NCI-H226 (cell line): ENCODE results near the gene CD19.

Source experiments
- DNase-seq: peaks from one replicate; pipeline ENCODE4 v3.0.0-alpha.2; 2015

Gene CD19

DNA sequence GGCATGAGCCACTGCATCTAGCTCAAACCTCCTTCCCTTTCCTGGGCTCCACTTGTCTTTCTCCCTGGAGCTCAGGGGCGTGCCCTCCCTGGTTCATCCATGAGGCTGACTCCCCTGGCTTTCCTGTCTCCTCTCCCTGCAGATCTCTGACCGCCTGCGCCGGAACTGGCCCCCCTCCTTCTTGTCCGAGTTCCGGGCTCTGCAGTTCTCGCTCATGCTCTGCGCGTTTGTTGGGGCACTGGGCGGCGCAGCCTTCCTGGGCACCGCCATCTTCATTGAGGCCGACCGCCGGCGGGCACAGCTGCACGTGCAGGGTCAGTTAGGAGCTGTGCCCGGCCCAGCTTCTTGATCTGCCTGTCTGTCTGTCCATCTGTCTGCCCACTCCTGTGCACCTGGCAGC is 51.9 kb downstream of the CD19 start:
- no peak for DNase-seq

DNA sequence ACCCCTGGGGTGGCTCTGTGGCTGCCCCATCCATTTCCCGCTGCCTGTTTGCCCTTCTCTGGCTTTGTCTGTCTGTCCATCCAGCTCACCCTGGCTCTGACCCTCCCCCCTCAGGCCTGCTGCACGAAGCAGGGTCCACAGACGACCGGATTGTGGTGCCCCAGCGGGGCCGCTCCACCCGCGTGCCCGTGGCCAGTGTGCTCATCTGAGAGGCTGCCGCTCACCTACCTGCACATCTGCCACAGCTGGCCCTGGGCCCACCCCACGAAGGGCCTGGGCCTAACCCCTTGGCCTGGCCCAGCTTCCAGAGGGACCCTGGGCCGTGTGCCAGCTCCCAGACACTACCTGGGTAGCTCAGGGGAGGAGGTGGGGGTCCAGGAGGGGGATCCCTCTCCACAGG is 52.3 kb downstream of the CD19 start:
- no peak for DNase-seq

DNA sequence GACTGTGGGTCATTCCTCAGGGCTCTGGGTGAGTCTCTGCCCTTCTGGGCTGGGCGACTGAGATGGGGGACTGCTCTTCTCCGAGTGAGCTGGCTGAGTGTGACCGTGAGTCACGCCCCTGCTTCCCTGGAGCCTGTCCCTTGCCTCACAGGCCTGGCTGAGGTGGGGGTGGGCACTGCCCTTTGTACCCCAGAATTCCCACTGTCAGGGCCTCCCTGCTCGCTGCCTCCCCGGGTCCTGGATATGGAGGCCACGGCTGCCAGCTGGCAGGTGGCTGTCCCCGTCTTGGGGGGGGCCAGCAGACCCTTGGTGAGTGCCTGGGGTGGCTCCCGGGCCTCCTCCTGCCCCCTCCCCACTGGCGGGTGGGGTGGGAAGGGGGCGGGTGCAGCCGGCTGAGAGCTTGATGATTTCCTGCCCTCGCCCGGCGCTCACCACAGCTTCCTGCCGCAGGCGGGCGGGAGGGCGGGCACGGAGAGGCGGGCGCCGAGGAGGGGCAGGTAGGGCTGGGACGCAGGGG is 52.9 kb downstream of the CD19 start, which contains the start of gene LAT:
TSS of gene LAT (plus strand) at position 434 of the 517 bp plus-strand sequence. CDS start 366 bp downstream, outside the sequence.
- no peak for DNase-seq

DNA sequence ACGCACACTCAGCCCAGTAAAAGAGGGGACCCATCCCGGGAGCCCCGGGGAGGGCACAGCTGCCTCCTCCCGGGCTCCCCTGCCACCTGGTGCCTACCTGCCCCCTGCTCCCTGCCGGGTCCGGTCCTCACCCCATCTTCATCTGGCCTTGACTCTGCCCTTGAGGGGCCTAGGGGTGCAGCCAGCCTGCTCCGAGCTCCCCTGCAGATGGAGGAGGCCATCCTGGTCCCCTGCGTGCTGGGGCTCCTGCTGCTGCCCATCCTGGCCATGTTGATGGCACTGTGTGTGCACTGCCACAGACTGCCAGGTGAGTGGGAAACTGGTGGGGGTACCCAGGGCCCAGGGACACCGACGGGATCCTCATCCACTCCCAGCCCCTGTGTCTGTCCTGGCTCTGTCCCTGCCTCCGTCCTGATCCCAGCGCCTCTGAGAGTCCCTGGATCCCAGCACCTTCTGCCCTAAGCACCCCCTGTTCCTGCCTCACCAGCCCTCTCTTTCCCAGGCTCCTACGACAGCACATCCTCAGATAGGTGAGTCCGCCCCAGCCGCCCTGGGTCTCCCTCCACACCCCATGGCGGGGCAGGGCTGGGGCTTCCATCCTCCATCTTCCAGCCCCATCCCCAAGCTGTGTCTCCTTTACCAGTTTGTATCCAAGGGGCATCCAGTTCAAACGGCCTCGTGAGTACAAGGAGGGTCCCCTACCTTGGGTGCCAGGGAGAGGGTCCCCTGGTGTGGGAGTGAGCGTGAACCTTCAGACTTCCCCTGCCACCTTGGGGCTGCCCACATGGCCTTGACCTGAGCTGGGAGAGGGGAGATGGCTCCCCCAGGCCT is 53.7 kb downstream of the CD19 start:
- no peak for DNase-seq

DNA sequence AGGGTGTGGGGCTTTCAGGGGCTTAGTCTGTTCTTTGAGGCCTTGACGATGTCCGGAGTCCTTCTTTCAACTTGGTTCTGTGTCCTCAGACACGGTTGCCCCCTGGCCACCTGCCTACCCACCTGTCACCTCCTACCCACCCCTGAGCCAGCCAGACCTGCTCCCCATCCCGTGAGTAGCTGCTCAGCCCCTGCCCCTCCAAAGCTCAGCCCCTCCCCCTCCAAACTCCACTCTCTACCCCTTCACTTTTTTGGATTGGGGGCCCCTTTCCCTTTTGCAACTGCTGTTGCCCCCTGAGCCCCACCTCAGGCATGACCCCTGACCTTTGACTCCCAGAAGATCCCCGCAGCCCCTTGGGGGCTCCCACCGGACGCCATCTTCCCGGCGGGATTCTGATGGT is 54.3 kb downstream of the CD19 start:
- DNase-seq: no peak

DNA sequence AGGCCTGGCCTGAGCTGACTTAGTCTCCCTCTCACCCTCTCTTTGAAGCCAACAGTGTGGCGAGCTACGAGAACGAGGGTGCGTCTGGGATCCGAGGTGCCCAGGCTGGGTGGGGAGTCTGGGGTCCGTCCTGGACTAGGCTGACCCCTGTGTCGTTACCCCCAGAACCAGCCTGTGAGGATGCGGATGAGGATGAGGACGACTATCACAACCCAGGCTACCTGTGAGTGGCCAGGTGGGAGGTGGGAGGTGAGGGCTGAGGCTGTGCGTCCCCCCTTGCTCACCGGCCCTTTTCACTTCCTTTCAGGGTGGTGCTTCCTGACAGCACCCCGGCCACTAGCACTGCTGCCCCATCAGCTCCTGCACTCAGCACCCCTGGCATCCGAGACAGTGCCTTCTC is 54.7 kb downstream of the CD19 start:
- no peak for DNase-seq

DNA sequence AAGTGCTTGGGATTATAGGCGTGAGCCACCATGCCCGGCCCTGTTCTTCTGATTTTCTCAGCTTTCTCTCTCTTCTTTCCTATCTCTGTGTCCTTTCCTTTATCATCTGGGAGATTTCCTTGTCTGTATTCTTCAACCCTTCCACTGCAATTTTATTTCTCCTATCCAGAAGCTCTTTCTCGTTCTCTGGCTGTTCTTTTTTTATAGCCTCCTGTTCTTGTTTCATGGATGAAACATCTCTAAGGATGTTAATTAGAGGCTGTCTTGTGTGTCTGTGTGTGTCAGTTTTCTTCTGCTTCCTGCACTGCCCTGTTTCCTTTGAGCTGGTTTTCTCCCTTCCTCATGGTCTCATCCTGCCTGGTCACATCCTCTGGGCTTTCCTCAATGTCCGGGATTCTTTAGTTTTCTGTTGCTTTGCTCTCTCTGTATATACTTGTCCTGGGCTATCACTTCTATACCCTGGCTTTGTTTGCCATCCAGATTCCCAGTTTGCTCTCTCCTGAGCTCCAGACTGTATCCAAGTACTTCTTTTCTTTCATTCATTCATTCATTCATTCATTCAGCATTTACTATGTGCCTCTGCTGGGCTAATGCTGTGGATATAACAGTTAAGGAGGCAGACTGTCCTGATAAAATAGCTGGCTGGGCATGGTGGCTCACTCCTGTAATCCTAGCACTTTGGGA is 55.5 kb downstream of the CD19 start:
- no peak for DNase-seq
